Choroid plexus epithelial cell (primary cell): Measurements from ENCODE around the gene SLC25A44.

ENCODE experiments used
- DNase-seq: peaks from one replicate; pipeline ENCODE4 v3.0.0-alpha.2; 2010; ENCODE audit warnings: low read depth
- H3K4me3 ChIP-seq: 2 replicates; pipeline ENCODE4 v1.5.1; 2011; ENCODE audit warnings: low read depth, mild to moderate bottlenecking, control low read depth, low read length, moderate library complexity
- TF ChIP-seq, protein P1 (sequence below): conservative IDR thresholded peaks from 2 replicates; pipeline ENCODE4 v1.5.1; 2011; ENCODE audit warnings: low read depth, mild to moderate bottlenecking, control low read depth, inconsistent platforms, low read length, moderate library complexity

The SLC25A44 gene

DNA sequence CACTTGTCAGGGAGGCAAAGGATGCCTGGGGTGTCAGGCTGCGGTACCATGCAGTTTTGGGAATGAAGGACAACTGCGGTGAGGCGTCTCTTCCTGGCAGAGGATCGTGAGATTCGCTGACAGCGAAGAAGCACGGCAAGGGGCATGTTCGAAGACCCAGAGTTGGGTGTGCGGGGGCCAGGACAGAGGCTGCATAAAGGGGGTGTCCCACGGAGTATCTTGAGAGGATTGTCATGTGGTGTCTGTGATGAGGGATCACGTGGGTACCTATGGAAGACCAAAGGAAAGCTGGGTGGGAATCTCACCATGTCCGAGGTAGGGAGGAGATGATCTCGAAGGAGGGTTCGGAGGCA lies 372 bp downstream of the SLC25A44 start:
- peak; percentile 28 for DNase-seq
- H3K4me3 ChIP-seq, result peak overlapping the region; percentile 96
- TF ChIP-seq, protein P1, sequence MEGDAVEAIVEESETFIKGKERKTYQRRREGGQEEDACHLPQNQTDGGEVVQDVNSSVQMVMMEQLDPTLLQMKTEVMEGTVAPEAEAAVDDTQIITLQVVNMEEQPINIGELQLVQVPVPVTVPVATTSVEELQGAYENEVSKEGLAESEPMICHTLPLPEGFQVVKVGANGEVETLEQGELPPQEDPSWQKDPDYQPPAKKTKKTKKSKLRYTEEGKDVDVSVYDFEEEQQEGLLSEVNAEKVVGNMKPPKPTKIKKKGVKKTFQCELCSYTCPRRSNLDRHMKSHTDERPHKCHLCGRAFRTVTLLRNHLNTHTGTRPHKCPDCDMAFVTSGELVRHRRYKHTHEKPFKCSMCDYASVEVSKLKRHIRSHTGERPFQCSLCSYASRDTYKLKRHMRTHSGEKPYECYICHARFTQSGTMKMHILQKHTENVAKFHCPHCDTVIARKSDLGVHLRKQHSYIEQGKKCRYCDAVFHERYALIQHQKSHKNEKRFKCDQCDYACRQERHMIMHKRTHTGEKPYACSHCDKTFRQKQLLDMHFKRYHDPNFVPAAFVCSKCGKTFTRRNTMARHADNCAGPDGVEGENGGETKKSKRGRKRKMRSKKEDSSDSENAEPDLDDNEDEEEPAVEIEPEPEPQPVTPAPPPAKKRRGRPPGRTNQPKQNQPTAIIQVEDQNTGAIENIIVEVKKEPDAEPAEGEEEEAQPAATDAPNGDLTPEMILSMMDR, result no peak

DNA sequence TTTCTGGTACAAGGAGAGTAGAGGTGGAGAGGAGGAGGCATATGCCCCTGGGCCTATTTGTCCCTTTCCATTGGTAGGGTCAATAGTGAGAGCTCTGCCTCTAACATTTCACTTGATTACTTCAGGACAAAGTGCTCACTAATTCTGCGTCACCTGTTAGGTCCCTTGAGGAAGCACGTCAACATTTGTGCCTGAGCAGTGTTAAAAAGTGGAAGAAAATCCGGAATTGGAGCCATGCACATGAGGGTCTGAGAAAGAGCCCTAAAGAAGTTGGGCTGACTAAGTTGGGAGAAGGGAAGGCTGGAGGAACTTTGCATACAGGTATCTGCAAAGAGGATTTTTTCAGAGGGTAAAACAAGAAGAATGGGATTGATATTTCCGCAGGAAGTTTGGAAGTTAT lies 1.9 kb downstream of the SLC25A44 start:
- TF ChIP-seq, protein P1, result no peak
- H3K4me3 ChIP-seq, result no peak overlapping the region
- no peak for DNase-seq

DNA sequence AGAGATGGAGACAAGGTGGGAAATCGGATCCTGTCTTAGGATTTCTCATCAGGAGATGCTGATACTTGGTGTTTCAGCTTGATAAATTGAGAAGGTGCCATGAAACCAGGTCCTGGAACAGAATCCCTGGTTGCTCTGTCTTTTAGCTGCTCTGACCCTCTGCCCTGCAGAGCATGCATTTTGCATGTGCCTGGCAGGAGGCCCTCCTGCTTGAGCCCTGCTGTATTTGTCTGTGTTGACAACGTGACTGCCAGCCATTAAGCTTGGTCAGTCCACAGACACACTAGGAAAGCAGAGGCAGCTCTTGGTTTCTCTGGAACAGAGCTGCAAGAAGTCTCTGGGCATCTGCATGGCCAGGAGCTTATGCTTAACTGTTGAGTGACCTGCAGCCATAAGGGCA lies 2.5 kb downstream of the SLC25A44 start:
- H3K4me3 ChIP-seq, result no peak overlapping the region
- DNase-seq, result no peak
- TF ChIP-seq, protein P1, result no peak

DNA sequence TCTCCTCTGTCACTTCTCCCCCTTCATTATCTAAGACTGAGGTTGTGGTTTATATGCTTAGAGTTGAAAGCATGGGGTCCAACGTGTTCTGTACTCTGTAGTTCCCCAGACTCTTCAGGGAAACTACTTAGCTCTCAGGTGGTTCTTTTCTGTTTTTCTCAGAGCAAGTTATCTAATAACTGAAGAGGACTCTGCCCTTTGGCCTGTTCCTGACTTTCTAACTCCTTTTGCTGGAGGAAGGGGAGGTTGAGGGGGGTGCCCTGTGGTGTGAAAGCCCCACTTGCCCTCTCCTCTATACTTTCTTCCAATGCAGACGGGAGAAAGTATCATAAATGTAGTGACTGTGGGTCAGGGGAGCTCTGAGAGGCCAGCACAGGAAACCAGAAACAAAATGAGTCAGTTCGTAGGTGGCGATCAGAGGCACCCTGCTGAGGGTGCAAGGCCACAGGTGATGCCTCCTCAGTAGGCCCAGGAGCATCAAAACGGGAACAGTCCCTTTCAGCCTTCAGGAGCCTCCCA lies 5.0 kb downstream of the SLC25A44 start:
- TF ChIP-seq, protein P1, result no peak
- H3K4me3 ChIP-seq, result no peak overlapping the region
- DNase-seq, result no peak

DNA sequence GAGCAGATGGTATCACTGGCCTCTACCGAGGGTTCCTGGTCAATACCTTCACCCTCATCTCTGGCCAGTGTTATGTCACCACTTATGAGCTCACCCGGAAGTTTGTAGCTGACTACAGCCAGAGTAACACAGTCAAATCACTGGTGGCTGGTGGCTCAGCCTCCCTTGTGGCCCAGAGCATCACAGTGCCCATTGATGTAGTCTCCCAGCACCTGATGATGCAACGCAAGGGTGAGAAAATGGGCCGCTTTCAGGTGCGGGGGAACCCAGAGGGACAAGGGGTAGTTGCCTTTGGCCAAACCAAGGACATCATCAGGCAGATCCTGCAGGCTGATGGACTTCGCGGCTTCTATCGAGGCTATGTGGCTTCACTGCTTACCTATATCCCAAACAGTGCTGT lies 6.1 kb downstream of the SLC25A44 start:
- H3K4me3 ChIP-seq, result no peak overlapping the region
- DNase-seq, result no peak
- TF ChIP-seq, protein P1, result no peak

DNA sequence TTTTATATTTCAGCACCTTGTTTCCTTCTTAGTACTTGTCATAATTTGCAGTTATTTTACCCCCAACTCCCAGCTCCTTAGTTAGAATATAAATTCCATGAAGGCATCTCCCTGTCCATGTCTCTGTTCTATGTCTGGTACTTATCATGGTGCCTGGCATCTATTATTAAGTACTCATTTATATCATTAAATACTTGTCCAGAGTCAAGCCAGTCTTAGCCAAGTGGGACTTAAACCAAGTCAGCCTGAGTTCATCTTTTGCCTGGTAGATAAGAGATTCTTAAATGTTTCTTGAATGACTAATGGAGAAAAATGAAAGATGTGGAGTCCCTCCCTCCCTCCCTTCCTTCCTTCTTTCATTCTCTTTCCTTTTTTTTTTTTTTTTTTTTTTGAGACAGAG lies 9.4 kb downstream of the SLC25A44 start:
- peak; percentile 73 for DNase-seq
- no peak overlapping the region for H3K4me3 ChIP-seq

DNA sequence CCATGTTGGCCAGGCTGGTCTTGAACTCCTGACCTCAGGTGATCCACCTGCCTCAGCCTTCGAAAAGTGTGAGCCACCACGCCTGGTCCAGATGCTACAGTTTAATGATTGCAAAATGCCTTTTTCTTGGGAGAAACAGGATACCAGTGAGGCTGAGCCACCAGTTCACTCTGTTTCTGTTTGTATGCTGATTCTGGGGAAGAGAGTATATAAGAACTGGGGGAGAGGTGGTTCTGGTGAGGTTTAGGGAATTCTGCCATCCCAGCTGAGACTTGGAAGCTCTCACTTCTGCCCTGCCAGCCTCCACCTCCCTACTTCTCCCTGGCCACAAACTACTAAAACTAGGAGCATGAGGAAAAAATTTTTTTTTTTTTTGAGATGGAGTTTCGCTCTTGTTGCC lies 10.8 kb downstream of the SLC25A44 start:
- TF ChIP-seq, protein P1, result no peak
- no peak for DNase-seq
- no peak overlapping the region for H3K4me3 ChIP-seq

More for the DNA sequence above, 9.4 kb downstream of the SLC25A44 start:
- TF ChIP-seq, protein P1, result no peak
